Measurements from ENCODE around the gene GIT2.

GIT2 gene

DNA sequence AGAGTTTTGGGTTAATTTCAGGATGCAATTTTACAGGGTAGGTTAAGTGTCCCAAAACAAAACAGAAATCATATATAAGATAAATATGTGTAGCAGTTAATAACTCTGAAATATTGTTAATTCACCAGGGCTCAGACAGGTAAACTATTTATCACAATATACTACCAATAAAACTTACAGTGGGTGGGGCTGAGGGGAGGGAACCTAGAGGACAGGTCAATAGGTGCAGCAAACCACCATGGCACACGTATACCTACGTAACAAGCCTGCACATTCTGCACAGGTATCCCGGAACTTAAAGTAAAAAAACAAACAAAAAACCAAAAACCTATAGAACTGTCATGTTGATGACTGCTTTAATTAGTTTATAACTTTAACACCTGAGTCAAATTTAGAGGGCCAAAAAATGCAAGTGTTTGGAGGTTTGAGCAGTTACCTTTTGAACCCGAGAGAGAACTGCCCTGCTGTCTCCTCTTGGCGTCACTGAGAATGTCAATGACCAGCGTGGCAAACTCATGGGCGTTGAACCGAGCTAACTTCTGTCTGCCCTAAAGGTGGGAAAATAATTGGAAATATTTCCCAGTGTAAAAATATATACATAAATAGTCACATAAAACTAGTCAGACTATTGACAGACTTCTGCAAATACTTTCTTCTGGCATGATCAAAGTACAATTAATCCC lies 36.6 kb downstream of the GIT2 start (continued):
- TF ChIP-seq, protein P1, sequence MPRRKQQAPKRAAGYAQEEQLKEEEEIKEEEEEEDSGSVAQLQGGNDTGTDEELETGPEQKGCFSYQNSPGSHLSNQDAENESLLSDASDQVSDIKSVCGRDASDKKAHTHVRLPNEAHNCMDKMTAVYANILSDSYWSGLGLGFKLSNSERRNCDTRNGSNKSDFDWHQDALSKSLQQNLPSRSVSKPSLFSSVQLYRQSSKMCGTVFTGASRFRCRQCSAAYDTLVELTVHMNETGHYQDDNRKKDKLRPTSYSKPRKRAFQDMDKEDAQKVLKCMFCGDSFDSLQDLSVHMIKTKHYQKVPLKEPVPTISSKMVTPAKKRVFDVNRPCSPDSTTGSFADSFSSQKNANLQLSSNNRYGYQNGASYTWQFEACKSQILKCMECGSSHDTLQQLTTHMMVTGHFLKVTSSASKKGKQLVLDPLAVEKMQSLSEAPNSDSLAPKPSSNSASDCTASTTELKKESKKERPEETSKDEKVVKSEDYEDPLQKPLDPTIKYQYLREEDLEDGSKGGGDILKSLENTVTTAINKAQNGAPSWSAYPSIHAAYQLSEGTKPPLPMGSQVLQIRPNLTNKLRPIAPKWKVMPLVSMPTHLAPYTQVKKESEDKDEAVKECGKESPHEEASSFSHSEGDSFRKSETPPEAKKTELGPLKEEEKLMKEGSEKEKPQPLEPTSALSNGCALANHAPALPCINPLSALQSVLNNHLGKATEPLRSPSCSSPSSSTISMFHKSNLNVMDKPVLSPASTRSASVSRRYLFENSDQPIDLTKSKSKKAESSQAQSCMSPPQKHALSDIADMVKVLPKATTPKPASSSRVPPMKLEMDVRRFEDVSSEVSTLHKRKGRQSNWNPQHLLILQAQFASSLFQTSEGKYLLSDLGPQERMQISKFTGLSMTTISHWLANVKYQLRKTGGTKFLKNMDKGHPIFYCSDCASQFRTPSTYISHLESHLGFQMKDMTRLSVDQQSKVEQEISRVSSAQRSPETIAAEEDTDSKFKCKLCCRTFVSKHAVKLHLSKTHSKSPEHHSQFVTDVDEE (CRISPR knock-in tag; IDR thresholded peaks at IDR 0.05): no peak
- TF ChIP-seq, protein P2, sequence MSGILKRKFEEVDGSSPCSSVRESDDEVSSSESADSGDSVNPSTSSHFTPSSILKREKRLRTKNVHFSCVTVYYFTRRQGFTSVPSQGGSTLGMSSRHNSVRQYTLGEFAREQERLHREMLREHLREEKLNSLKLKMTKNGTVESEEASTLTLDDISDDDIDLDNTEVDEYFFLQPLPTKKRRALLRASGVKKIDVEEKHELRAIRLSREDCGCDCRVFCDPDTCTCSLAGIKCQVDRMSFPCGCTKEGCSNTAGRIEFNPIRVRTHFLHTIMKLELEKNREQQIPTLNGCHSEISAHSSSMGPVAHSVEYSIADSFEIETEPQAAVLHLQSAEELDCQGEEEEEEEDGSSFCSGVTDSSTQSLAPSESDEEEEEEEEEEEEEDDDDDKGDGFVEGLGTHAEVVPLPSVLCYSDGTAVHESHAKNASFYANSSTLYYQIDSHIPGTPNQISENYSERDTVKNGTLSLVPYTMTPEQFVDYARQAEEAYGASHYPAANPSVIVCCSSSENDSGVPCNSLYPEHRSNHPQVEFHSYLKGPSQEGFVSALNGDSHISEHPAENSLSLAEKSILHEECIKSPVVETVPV (CRISPR knock-in tag; IDR thresholded peaks at IDR 0.05): no peak
- TF ChIP-seq ESRRG (CRISPR knock-in tag; IDR thresholded peaks at IDR 0.05): no peak
- no peak for TF ChIP-seq ISL1 (CRISPR knock-in tag; IDR thresholded peaks at IDR 0.05)

DNA sequence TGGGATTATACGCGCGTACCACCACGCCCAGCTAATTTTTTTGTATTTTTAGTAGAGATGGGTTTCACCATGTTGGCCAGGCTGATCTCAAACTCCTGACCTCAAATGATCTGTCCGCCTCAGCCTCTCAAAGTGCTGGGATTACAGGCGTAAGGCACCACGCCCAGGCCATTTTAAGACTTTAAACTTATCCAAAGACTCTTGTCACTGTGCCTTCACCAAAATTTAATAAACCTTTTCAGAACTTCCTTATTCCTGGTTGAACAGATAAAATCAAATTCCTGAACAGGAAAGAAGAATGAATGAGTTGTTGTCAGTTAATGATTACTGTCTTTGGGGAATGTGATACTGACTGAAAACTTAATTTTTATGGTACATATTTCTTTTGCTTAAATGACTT lies 37.8 kb downstream of the GIT2 start:
- no peak for ATAC-seq
- no peak for TF ChIP-seq SNAI2 (CRISPR knock-in tag; IDR thresholded peaks at IDR 0.05)

DNA sequence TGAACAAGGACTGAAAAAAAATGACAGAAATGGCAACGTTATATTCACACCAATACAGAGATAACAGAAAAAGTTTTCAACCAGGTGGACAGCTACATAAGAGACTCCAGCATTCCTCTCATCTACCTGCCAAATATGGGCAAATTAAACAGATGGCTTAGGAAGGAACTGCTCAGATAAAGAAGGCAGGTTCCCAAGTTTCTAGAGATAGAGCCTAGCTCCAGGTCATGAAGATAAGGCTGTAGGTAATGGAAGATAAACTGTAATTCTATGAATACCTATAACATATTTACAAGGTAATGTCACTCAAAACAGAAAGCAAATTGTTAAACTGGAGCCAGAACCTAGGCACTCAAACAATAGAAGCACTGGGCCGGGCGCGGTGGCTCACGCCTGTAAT lies 42.5 kb downstream of the GIT2 start:
- TF ChIP-seq ARNTL (CRISPR knock-in tag; IDR thresholded peaks at IDR 0.05; ENCODE audit: borderline replicate concordance, low read depth) (no peak), SNAI2 (CRISPR knock-in tag; IDR thresholded peaks at IDR 0.05) (no peak), ZFP3 (CRISPR knock-in tag; IDR thresholded peaks at IDR 0.05) (no peak), ISL1 (CRISPR knock-in tag; IDR thresholded peaks at IDR 0.05) (no peak), GLIS3 (CRISPR knock-in tag; IDR thresholded peaks at IDR 0.05) (no peak), ZNF565 (CRISPR knock-in tag; conservative IDR thresholded peaks at IDR 0.05; ENCODE audit: low read depth) (no peak), ESRRG (CRISPR knock-in tag; IDR thresholded peaks at IDR 0.05) (no peak), ZFP30 (CRISPR knock-in tag; IDR thresholded peaks at IDR 0.05) (no peak), CSDC2 (CRISPR knock-in tag; IDR thresholded peaks at IDR 0.05) (no peak), ZC3H10 (CRISPR knock-in tag; IDR thresholded peaks at IDR 0.05) (no peak), ZNF8 (CRISPR knock-in tag; IDR thresholded peaks at IDR 0.05) (no peak), BACH2 (CRISPR knock-in tag; IDR thresholded peaks at IDR 0.05; ENCODE audit: borderline replicate concordance) (no peak)
- TF ChIP-seq, protein P3, sequence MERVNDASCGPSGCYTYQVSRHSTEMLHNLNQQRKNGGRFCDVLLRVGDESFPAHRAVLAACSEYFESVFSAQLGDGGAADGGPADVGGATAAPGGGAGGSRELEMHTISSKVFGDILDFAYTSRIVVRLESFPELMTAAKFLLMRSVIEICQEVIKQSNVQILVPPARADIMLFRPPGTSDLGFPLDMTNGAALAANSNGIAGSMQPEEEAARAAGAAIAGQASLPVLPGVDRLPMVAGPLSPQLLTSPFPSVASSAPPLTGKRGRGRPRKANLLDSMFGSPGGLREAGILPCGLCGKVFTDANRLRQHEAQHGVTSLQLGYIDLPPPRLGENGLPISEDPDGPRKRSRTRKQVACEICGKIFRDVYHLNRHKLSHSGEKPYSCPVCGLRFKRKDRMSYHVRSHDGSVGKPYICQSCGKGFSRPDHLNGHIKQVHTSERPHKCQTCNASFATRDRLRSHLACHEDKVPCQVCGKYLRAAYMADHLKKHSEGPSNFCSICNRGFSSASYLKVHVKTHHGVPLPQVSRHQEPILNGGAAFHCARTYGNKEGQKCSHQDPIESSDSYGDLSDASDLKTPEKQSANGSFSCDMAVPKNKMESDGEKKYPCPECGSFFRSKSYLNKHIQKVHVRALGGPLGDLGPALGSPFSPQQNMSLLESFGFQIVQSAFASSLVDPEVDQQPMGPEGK (CRISPR knock-in tag; IDR thresholded peaks at IDR 0.05; ENCODE audit: borderline replicate concordance): no peak
- TF ChIP-seq, protein P4, sequence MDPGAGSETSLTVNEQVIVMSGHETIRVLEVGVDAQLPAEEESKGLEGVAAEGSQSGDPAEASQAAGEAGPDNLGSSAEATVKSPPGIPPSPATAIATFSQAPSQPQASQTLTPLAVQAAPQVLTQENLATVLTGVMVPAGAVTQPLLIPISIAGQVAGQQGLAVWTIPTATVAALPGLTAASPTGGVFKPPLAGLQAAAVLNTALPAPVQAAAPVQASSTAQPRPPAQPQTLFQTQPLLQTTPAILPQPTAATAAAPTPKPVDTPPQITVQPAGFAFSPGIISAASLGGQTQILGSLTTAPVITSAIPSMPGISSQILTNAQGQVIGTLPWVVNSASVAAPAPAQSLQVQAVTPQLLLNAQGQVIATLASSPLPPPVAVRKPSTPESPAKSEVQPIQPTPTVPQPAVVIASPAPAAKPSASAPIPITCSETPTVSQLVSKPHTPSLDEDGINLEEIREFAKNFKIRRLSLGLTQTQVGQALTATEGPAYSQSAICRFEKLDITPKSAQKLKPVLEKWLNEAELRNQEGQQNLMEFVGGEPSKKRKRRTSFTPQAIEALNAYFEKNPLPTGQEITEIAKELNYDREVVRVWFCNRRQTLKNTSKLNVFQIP (CRISPR knock-in tag; IDR thresholded peaks at IDR 0.05; ENCODE audit: borderline replicate concordance, low read depth): no peak
- TF ChIP-seq, protein P5, sequence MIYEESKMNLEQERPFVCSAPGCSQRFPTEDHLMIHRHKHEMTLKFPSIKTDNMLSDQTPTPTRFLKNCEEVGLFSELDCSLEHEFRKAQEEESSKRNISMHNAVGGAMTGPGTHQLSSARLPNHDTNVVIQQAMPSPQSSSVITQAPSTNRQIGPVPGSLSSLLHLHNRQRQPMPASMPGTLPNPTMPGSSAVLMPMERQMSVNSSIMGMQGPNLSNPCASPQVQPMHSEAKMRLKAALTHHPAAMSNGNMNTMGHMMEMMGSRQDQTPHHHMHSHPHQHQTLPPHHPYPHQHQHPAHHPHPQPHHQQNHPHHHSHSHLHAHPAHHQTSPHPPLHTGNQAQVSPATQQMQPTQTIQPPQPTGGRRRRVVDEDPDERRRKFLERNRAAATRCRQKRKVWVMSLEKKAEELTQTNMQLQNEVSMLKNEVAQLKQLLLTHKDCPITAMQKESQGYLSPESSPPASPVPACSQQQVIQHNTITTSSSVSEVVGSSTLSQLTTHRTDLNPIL (CRISPR knock-in tag; IDR thresholded peaks at IDR 0.05; ENCODE audit: low read depth): no peak

DNA sequence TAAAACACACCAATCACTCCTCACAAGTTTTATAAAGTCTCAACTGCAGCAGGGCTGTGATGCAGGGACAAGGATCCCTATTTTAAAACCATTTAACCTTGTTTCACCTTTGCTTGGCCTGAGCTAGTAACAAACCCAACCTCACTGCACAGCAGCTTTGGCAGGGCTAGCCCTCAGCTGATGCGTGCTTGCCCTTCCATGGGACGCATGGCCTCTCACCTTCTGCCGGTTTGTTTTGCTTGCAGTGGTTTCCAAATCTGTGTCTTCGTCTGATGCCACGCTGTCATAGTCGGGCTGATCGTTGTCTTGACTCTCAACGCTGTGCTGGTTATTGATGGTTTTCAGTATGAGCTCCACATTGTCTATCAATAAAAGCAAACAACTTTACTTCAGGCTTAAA lies 43.3 kb downstream of the GIT2 start:
- TF ChIP-seq, protein P1 (CRISPR knock-in tag; IDR thresholded peaks at IDR 0.05): no peak
- TF ChIP-seq ZFP30 (CRISPR knock-in tag; IDR thresholded peaks at IDR 0.05): no peak

More for the DNA sequence above, 42.5 kb downstream of the GIT2 start:
- ATAC-seq: no peak

More for the DNA sequence above, 43.3 kb downstream of the GIT2 start:
- ATAC-seq: no peak

All from SK-N-SH treated with all-trans-retinoic acid at 6 μM for 48 hours (cell line).